Upper lobe of left lung (tissue), 4 donors: ENCODE data around the gene ZBTB24.

ENCODE experiments used
- EP300 ChIP-seq, 4 donors: sonication (generic); formaldehyde crosslinking; IDR thresholded peaks; one replicate each; pipeline ENCODE4 v1.5.1; 2017; ENCODE audit warnings: antibody characterized with exemption in 4 of 4, control low read depth in 2 of 4
- POLR2A ChIP-seq, 4 donors: fragments of 450-650 bp; IDR thresholded peaks; one replicate each; pipeline ENCODE4 v1.5.1; 2016 to 2017; ENCODE audit warnings: antibody characterized with exemption in 4 of 4, mild to moderate bottlenecking in 2 of 4
- POLR2AphosphoS5 ChIP-seq, 2 donors: sonication (generic); formaldehyde crosslinking; IDR thresholded peaks; one replicate each; pipeline ENCODE4 v1.5.1; 2017; ENCODE audit warnings: antibody characterized with exemption in 2 of 2
- TF ChIP-seq, protein P1 (sequence below), 6 experiments: fragments of 450-650 bp in 4 of 6; fragments of 200-600 bp in 2 of 6; sonication (generic) in 2 of 6; IDR thresholded peaks; one replicate each; pipeline ENCODE4 v1.5.1; 2016 to 2019; ENCODE audit warnings: antibody characterized with exemption in 6 of 6

- TF ChIP-seq POLR2AphosphoS5 (IDR thresholded peaks at IDR 0.05) (no peak), POLR2A (IDR thresholded peaks at IDR 0.05) (no peak), EP300 (IDR thresholded peaks at IDR 0.05) (no peak)
- TF ChIP-seq, protein P1, sequence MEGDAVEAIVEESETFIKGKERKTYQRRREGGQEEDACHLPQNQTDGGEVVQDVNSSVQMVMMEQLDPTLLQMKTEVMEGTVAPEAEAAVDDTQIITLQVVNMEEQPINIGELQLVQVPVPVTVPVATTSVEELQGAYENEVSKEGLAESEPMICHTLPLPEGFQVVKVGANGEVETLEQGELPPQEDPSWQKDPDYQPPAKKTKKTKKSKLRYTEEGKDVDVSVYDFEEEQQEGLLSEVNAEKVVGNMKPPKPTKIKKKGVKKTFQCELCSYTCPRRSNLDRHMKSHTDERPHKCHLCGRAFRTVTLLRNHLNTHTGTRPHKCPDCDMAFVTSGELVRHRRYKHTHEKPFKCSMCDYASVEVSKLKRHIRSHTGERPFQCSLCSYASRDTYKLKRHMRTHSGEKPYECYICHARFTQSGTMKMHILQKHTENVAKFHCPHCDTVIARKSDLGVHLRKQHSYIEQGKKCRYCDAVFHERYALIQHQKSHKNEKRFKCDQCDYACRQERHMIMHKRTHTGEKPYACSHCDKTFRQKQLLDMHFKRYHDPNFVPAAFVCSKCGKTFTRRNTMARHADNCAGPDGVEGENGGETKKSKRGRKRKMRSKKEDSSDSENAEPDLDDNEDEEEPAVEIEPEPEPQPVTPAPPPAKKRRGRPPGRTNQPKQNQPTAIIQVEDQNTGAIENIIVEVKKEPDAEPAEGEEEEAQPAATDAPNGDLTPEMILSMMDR (IDR thresholded peaks at IDR 0.05): no peak
These were observed 30.8 kb downstream of the ZBTB24 start for GRCh38 chr6:109452181-109452580.
